Uterus (tissue), 4 donors: ENCODE measurements around the gene KMT2E. TPM values are rescaled to one million over a fixed set of nuclear protein-coding genes. Genes with fewer than 3 reads are reported as not detected.
A peak's percentile ranks its signal among the peaks of the same experiment; 100 is the strongest.

Experiments used
- DNase-seq, 2 donors: peaks; one replicate each; pipeline ENCODE4 v3.0.0-alpha.2; 2019 to 2020
- H3K27ac ChIP-seq, 2 donors: fragments of 200-600 bp; sonication (generic); 1 replicate in 1 of 2; 2 replicates in 1 of 2; pipeline ENCODE4 v1.5.1; 2016 to 2018
- H3K27me3 ChIP-seq, 2 donors: fragments of 200-600 bp; sonication (generic); one replicate each; pipeline ENCODE4 v1.5.1; 2018 to 2019; ENCODE audit warnings: control low read depth in 1 of 2
- H3K36me3 ChIP-seq, 2 donors: fragments of 200-600 bp; sonication (generic); one replicate each; pipeline ENCODE4 v1.5.1; 2019; ENCODE audit warnings: control low read depth in 1 of 2
- H3K4me1 ChIP-seq, 2 donors: fragments of 200-600 bp; sonication (generic); one replicate each; pipeline ENCODE4 v1.5.1; 2018 to 2019; ENCODE audit warnings: control low read depth in 1 of 2
- H3K4me3 ChIP-seq, 2 donors: fragments of 200-600 bp; sonication (generic); 1 replicate in 1 of 2; 2 replicates in 1 of 2; pipeline ENCODE4 v1.5.1; 2018 to 2019; ENCODE audit warnings: mild to moderate bottlenecking in 1 of 2
- H3K9me3 ChIP-seq, 2 donors: fragments of 200-600 bp; sonication (generic); one replicate each; pipeline ENCODE4 v1.5.1; 2019; ENCODE audit warnings: control low read depth in 1 of 2
- POLR2A ChIP-seq, 2 donors: fragments of 450-650 bp; IDR thresholded peaks; one replicate each; pipeline ENCODE4 v1.6.1; 2016; ENCODE audit warnings: antibody characterized with exemption in 2 of 2, mild to moderate bottlenecking in 1 of 2, moderate library complexity in 1 of 2
- intact Hi-C: fragments of 100-400 bp; cut with DNase I; formaldehyde crosslinking; loops from one replicate; pipeline ENCODE4 v1.15.1; 2023; ENCODE audit warnings: low total_unique reads
- total RNA-seq, 4 donors: library from RNA; depleted of rRNA in 3 of 4; stranded (reverse); fragments of >200 nt in 3 of 4; gene quantifications; one replicate each; pipeline versions ENCODE4 v1.1.0 to v1.2.4, GENCODE V29; 2014 to 2023
- TF ChIP-seq, protein P1 (sequence below), 4 experiments: fragments of 200-600 bp in 2 of 4; fragments of 450-650 bp in 2 of 4; sonication (generic) in 2 of 4; IDR thresholded peaks; one replicate each; pipeline ENCODE4 v1.5.1; 2016 to 2019; ENCODE audit warnings: antibody characterized with exemption in 4 of 4, mild to moderate bottlenecking in 2 of 4, moderate library complexity in 1 of 4
- donor health status: DM: yes; HTN: yes; CAD: no.

Gene KMT2E
- total RNA-seq, 4 donors from 2014 or later = 61.5 to 208 (median 148) TPM

DNA sequence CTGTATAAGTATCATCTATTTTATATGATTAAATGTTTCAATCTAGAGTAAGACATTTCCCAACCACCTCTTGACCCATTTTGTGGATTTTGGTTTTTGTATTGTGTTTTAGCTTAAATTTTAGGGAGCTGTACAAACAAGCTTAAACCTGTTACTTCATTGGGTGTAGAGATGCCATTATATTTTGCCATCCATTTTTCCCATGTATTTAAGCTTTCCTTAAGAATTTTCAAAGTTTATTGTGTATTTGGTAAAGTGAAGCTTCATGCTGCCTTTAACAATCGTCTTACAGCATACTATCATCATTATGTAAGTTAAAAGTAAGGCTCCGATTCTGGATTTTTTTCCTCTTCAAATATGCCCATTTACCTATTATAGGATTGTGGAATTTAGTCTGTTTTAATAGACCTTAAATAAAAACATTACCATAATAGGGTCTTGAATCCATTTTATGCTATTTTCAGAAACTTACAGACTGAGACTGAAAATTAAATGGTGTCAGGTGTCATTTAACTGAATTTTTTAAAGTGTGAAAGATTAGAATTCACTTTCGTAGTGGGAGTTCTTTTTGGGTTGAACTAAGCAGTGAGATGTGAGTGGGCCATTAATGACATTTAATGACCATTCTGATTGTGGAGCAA lies 2.2 kb downstream of the KMT2E start:
- H3K36me3 ChIP-seq = no peaks in the 10 kb centered on the region
- no peak for DNase-seq
- no peaks in the 10 kb centered on the region for H3K9me3 ChIP-seq
- no peaks in the 10 kb centered on the region for H3K27me3 ChIP-seq
- H3K4me3 ChIP-seq = peak overlapping the region; percentile 97 to 99
- H3K4me1 ChIP-seq = peaks cover 0 to 9% of the 10 kb centered on the region in 2 donors
- TF ChIP-seq, protein P1, sequence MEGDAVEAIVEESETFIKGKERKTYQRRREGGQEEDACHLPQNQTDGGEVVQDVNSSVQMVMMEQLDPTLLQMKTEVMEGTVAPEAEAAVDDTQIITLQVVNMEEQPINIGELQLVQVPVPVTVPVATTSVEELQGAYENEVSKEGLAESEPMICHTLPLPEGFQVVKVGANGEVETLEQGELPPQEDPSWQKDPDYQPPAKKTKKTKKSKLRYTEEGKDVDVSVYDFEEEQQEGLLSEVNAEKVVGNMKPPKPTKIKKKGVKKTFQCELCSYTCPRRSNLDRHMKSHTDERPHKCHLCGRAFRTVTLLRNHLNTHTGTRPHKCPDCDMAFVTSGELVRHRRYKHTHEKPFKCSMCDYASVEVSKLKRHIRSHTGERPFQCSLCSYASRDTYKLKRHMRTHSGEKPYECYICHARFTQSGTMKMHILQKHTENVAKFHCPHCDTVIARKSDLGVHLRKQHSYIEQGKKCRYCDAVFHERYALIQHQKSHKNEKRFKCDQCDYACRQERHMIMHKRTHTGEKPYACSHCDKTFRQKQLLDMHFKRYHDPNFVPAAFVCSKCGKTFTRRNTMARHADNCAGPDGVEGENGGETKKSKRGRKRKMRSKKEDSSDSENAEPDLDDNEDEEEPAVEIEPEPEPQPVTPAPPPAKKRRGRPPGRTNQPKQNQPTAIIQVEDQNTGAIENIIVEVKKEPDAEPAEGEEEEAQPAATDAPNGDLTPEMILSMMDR (IDR thresholded peaks at IDR 0.05) = no peak
- no peak for TF ChIP-seq POLR2A (IDR thresholded peaks at IDR 0.05)
- intact Hi-C loops = no loop called here
- peak overlapping the region; percentile 99 to 100 for H3K27ac ChIP-seq

DNA sequence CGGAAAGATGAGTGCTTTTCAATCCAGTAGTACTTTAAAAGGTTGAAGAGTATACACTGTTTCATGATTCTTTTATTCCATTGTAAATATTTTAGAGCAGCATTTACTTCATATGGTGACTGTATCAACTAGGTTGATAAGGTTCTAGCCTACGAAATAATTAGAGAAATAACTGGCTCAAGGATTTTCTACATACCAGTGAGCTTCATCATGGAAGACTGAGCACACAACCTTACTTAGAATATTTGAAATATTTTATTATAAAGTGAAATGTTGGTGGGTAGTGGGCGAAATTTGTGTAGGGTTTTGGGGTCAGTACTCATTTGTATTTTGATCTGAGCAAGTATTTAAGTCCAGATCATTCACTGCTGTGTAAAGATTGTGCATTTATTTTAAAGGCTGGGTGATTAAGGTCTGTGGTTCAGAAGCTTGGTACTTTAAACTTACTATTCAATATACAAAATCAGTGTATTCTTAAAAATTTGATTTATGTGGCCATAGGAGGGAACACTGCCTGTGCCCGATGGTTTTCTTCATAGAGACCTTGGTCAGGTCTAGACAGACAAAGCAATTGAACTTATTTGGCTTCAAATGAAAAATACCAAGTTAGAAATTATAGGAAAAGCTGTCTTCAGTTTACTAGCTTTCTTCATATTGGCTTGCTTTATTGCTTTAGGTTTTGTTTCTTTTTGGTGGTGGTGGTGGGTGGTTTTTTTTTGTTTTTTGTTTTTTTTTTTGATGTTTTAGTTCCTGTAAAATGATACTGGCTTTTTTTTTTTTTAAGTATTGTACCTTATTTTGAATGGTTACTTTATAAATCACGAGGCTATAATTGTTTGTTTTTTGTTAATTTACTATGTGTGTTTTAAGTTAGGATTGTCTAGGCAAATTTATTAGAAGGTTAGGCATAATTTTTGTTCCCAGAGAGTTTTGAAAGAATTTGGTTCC lies 3.0 kb downstream of the KMT2E start:
- peak overlapping the region; percentile 97 to 99 for H3K4me3 ChIP-seq
- H3K9me3 ChIP-seq = no peaks in the 10 kb centered on the region
- intact Hi-C loops = no loop called here
- DNase-seq = no peak
- H3K27ac ChIP-seq = peak overlapping the region; percentile 99 to 100
- no peaks in the 10 kb centered on the region for H3K27me3 ChIP-seq
- TF ChIP-seq, protein P1 (IDR thresholded peaks at IDR 0.05) = no peak
- no peak for TF ChIP-seq POLR2A (IDR thresholded peaks at IDR 0.05)
- no peaks in the 10 kb centered on the region for H3K36me3 ChIP-seq
- H3K4me1 ChIP-seq = peaks cover 0 to 11% of the 10 kb centered on the region in 2 donors

DNA sequence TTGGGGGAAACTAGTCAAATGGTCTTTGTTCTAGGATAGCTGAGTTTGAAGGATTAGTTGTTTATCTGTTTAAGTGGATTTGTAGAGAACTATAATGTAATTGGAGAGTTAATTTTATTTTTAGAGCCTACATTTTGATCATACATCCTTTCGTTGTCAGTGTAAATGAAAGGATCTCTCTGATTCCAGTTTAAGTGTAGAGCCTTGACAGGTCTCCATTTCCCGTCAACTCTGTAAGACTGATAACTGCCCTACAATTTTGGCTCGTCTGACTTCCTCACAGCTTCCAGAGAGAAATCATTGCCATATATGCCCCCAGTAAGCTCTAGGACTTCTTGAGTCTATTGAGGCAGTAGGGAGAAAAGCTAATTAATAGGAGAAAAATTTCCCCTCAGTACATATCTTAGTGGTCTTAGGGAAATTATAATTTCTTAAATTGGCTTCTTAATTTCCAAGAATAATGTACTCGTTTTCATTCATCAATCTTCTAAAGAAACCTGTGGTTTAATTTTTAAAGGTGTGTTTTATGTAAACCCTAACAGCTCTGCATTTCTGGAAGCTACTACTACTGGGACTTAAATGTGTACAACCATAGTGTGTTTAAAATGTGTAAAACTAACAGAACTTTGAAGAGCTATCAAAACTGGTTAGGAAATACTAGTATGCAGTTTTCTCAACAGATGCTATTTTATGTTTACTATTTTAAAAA lies 3.8 kb downstream of the KMT2E start:
- Histone ChIP-seq H3K27me3 (no peaks in the 10 kb centered on the region), H3K4me3 (peak overlapping the region; percentile 97 to 99), H3K9me3 (no peaks in the 10 kb centered on the region), H3K4me1 (peaks cover 0 to 11% of the 10 kb centered on the region in 2 donors), H3K36me3 (no peaks in the 10 kb centered on the region), H3K27ac (peak overlapping the region; percentile 99 to 100)
- DNase-seq = no peak
- intact Hi-C loops = no loop called here
- no peak for TF ChIP-seq POLR2A (IDR thresholded peaks at IDR 0.05)
- TF ChIP-seq, protein P1 (IDR thresholded peaks at IDR 0.05) = no peak

DNA sequence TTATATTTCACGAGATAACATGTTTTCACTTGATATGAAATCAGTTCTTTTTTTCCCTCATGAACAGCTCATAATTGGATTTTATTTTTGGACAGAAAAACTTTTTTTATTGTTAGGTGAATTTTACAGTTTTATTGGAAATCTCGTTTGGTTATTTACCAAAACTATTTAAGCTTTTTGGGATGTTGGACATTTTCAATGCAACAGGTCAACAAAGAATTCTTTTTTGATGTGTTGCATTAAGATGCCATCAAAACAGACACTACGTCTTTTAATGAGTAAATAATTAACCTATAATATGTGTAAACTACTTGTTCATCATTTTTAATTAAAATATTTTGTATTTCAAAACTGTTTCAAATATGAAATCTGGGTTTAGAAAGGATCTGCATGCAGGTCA lies 5.3 kb downstream of the KMT2E start:
- no peaks in the 10 kb centered on the region for H3K27me3 ChIP-seq
- peak overlapping the region in 1 of 2 donors; percentile 28 for H3K27ac ChIP-seq
- intact Hi-C loops = no loop called here
- no peaks in the 10 kb centered on the region for H3K36me3 ChIP-seq
- DNase-seq = no peak
- H3K4me3 ChIP-seq = no peak overlapping the region
- H3K9me3 ChIP-seq = no peaks in the 10 kb centered on the region
- H3K4me1 ChIP-seq = peaks cover 0 to 19% of the 10 kb centered on the region in 2 donors
- TF ChIP-seq, protein P1 (IDR thresholded peaks at IDR 0.05) = no peak
- no peak for TF ChIP-seq POLR2A (IDR thresholded peaks at IDR 0.05)
